AG09319 (cell line): Measurements from ENCODE around the gene FAM149B1.

Experiments used
- DNase-seq: peaks from one replicate; pipeline ENCODE4 v3.0.0-alpha.2; 2010; ENCODE audit warnings: low read depth; ENCODE audit errors: extremely low read depth
- CTCF ChIP-seq: IDR thresholded peaks from 2 replicates; pipeline ENCODE4 v1.5.1; 2011; ENCODE audit warnings: low read depth, mild to moderate bottlenecking, inconsistent platforms, low read length, moderate library complexity

The FAM149B1 gene

GRCh38 chr10:73161079-73161478 lies 6.8 kb upstream of the FAM149B1 start:
- DNase-seq, result no peak
- no peak for TF ChIP-seq CTCF

- no peak for TF ChIP-seq CTCF
- no peak for DNase-seq
Observed at GRCh38 chr10:73161662-73162061, 6.3 kb upstream of the FAM149B1 start.

GRCh38 chr10:73163096-73163495 lies 4.8 kb upstream of the FAM149B1 start:
- DNase-seq, result no peak
- no peak for TF ChIP-seq CTCF

- no peak for DNase-seq
- no peak for TF ChIP-seq CTCF
Observed at GRCh38 chr10:73166972-73167371, 947 bp upstream of the FAM149B1 start.

- TF ChIP-seq CTCF, result no peak
- DNase-seq, result no peak
Observed at GRCh38 chr10:73167458-73167782, 499 bp upstream of the FAM149B1 start.

- TF ChIP-seq CTCF, result no peak
- no peak for DNase-seq
Observed at GRCh38 chr10:73168465-73168803, 515 bp downstream of the FAM149B1 start.

- no peak for TF ChIP-seq CTCF
- DNase-seq, result no peak
Observed at GRCh38 chr10:73169320-73169719, 1.4 kb downstream of the FAM149B1 start.
